Measurements from ENCODE around the gene MBIP. TPM values are rescaled to one million over a fixed set of nuclear protein-coding genes. Genes with fewer than 3 reads are reported as not detected.
"Not testable (repeated sequence)": the region's sequence is repeated elsewhere in the genome, so short reads cannot be mapped to it uniquely, and the experiment has no call there.

MBIP gene
- total RNA-seq, 1 experiment from 2014 or later: 19.1 TPM

DNA sequence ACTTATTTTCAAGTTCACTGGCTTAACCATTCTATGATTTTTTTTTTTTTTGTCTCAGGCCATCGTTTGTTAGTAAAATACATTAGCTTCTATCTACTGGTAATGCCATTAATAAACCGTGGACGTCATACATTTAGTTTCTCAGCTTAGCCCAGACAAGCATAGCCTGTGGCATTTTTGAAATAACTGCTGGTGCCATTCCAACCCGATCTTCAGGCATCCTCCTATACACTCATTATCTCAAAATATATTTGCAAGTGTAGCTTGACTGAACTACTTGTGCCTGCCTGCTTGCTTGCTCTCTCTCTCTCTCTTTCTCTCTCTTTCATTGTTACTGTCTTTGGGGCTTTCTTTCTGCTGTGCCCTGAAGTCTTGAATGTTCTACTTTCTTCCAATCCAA, 12.7 kb upstream of the MBIP start:
- ATAC-seq (no peak), DNase-seq (ENCODE audit: low read depth, low spot score) (no peak)
- Histone ChIP-seq H3K9ac (ENCODE audit: low read length) (no peak overlapping the region), H3K27me3 (ENCODE audit: insufficient read depth, low read length) (no peaks in the 10 kb centered on the region), H3K36me3 (ENCODE audit: control insufficient read depth in 1 of 2, insufficient read depth in 2 of 2, low read length in 2 of 2) (no peaks in the 10 kb centered on the region; a peak in 1 of 4 replicates), H3K27ac (ENCODE audit: low read depth, low read length) (no peak overlapping the region), H2AFZ (ENCODE audit: low read depth, low read length, poor library complexity, severe bottlenecking) (no peak overlapping the region), H3K4me3 (replicated peaks in 1 of 2; ENCODE audit: low read depth in 1 of 2, low read length in 2 of 2) (no peak overlapping the region), H3K4me2 (ENCODE audit: low read length) (no peak overlapping the region), H3K79me2 (ENCODE audit: insufficient read depth, low read length) (no peaks in the 10 kb centered on the region), H3K9me3 (ENCODE audit: control insufficient read depth in 1 of 2, insufficient read depth in 1 of 2, low read depth in 1 of 2, low read length in 2 of 2) (no peaks in the 10 kb centered on the region), H3K9me2 (ENCODE audit: insufficient read depth) (no peaks in the 10 kb centered on the region), H3K4me1 (ENCODE audit: control insufficient read depth in 1 of 2, insufficient read depth in 2 of 2, low read length in 2 of 2) (no peaks in the 10 kb centered on the region), H4K20me1 (ENCODE audit: insufficient read depth) (no peaks in the 10 kb centered on the region)
- RAD21 ChIA-PET (ENCODE audit: low non-redundant PET in 1 of 2, low total read pairs in 2 of 2, uncharacterized antibody in 2 of 2, unreplicated experiment in 2 of 2): no interaction called here
- TF ChIP-seq EZH2phosphoT487 (IDR thresholded peaks at IDR 0.05; ENCODE audit: borderline replicate concordance): no peak
- TF ChIP-seq POLR2A (IDR thresholded peaks at IDR 0.05; ENCODE audit: borderline replicate concordance, extremely low read depth, insufficient read depth, insufficient read length): no peak
- TF ChIP-seq ELF1 (IDR thresholded peaks at IDR 0.05; ENCODE audit: borderline replicate concordance, low read depth): no peak
- TF ChIP-seq YY1 (IDR thresholded peaks at IDR 0.05; ENCODE audit: extremely low read depth, insufficient replicate concordance, low read depth, low read length): no peak
- TF ChIP-seq, protein P1, sequence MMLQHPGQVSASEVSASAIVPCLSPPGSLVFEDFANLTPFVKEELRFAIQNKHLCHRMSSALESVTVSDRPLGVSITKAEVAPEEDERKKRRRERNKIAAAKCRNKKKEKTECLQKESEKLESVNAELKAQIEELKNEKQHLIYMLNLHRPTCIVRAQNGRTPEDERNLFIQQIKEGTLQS (IDR thresholded peaks at IDR 0.05): no peak
- no peak for TF ChIP-seq EZH2 (IDR thresholded peaks at IDR 0.05)
- TF ChIP-seq SIN3A (IDR thresholded peaks at IDR 0.05; ENCODE audit: low read depth): no peak
- TF ChIP-seq CBX3 (IDR thresholded peaks at IDR 0.05; ENCODE audit: low read depth): no peak
- no peak for TF ChIP-seq RAD21 (IDR thresholded peaks at IDR 0.05; ENCODE audit: low read depth)
- no peak for TF ChIP-seq SRF (IDR thresholded peaks at IDR 0.05; ENCODE audit: low read depth)
- TF ChIP-seq, protein P2, sequence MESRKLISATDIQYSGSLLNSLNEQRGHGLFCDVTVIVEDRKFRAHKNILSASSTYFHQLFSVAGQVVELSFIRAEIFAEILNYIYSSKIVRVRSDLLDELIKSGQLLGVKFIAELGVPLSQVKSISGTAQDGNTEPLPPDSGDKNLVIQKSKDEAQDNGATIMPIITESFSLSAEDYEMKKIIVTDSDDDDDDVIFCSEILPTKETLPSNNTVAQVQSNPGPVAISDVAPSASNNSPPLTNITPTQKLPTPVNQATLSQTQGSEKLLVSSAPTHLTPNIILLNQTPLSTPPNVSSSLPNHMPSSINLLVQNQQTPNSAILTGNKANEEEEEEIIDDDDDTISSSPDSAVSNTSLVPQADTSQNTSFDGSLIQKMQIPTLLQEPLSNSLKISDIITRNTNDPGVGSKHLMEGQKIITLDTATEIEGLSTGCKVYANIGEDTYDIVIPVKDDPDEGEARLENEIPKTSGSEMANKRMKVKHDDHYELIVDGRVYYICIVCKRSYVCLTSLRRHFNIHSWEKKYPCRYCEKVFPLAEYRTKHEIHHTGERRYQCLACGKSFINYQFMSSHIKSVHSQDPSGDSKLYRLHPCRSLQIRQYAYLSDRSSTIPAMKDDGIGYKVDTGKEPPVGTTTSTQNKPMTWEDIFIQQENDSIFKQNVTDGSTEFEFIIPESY (IDR thresholded peaks at IDR 0.05; ENCODE audit: extremely low read depth, insufficient replicate concordance, low read length): no peak
- POLR2A ChIA-PET: no interaction called here
- intact Hi-C loops (cut with micrococcal nuclease): no loop called here
- BruUV-seq (replicated peaks): no TSS peak
- CTCF ChIA-PET: no interaction called here

DNA sequence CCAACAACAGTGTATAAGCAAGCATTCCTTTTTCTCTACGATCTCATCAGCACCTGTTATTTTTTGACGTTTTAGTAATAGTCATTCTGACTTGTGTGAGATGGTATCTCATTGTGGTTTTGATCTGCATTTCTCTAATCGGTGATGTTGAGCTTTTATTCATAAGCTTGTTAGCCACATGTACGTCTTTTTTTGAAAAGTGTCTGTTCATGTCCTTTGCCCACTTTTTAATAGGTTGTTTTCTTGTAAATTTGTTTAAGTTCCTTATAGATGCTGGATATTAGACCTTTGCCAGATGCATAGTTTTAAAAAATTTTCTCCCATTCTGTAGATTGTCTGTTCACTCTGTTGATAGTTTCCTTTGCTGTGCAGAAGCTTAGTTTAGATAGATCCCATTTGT, 7.1 kb upstream of the MBIP start:
- intact Hi-C loops (cut with micrococcal nuclease); CTCF ChIA-PET; H3K27ac ChIP-seq (ENCODE audit: low read depth, low read length); H3K79me2 ChIP-seq (ENCODE audit: insufficient read depth, low read length); ATAC-seq; H3K9me3 ChIP-seq (ENCODE audit: control insufficient read depth in 1 of 2, insufficient read depth in 1 of 2, low read depth in 1 of 2, low read length in 2 of 2); H3K9ac ChIP-seq (ENCODE audit: low read length); H3K27me3 ChIP-seq (ENCODE audit: insufficient read depth, low read length); H4K20me1 ChIP-seq (ENCODE audit: insufficient read depth); H3K4me1 ChIP-seq (ENCODE audit: control insufficient read depth in 1 of 2, insufficient read depth in 2 of 2, low read length in 2 of 2); BruUV-seq (replicated peaks); H3K36me3 ChIP-seq (ENCODE audit: control insufficient read depth in 1 of 2, insufficient read depth in 2 of 2, low read length in 2 of 2); POLR2A ChIA-PET; DNase-seq (ENCODE audit: low read depth, low spot score); RAD21 ChIA-PET (ENCODE audit: low non-redundant PET in 1 of 2, low total read pairs in 2 of 2, uncharacterized antibody in 2 of 2, unreplicated experiment in 2 of 2); H3K9me2 ChIP-seq (ENCODE audit: insufficient read depth); H3K4me3 ChIP-seq (replicated peaks in 1 of 2; ENCODE audit: low read depth in 1 of 2, low read length in 2 of 2); H3K4me2 ChIP-seq (ENCODE audit: low read length); H2AFZ ChIP-seq (ENCODE audit: low read depth, low read length, poor library complexity, severe bottlenecking): not testable (repeated sequence)
